K562 (cell line): ENCODE results near the gene FSTL4. TPM values are rescaled to one million over a fixed set of nuclear protein-coding genes. Genes with fewer than 3 reads are reported as not detected.

ENCODE experiments used
- ATAC-seq: fragments of 200-7000 bp; cut with Tn5 transposase; 3 replicates; pipeline ENCODE4 v1.9.1; 2020; ENCODE audit warnings: moderate library complexity
- BruUV-seq: library from RNA; stranded (reverse); fragments of 400-500 nt; replicated peaks from 2 replicates; lab custom pipeline; 2021; lab: Mats Ljungman, UMichigan
- CTCF ChIA-PET: fragments of 300-600 bp; formaldehyde crosslinking; extraction: SDS; loops from one replicate; lab custom pipeline; 2021; ENCODE audit warnings: low intra/inter-chr PET ratio; lab: Yijun Ruan, JAX
- POLR2A ChIA-PET: fragments of 300-600, 350-650 bp; sonication (Branson Sonifier 250); formaldehyde crosslinking; extraction: SDS; loops from one replicate; lab custom pipeline; 2021; ENCODE audit warnings: antibody characterized with exemption, inconsistent platforms; lab: Yijun Ruan, JAX
- DNase-seq, 4 experiments: peaks; one replicate each; pipeline versions ENCODE4 v3.0.0 to v3.0.0-alpha.2; 2011 to 2018; ENCODE audit warnings: low spot score in 3 of 4, mixed read lengths in 3 of 4; ENCODE audit errors: extremely low read depth in 1 of 4
- FAIRE-seq: peaks from 2 replicates; lab custom pipeline; 2011; peaks lifted over from hg19 to GRCh38; lab: Jason Lieb, UNC
- H2AFZ ChIP-seq: 2 replicates; pipeline ENCODE4 v1.6.0; 2011; ENCODE audit warnings: low read depth, low read length, control low read depth, inconsistent platforms
- H3K27ac ChIP-seq: fragments of 200-600 bp; 3 replicates; pipeline ENCODE4 v1.8.0; 2011; ENCODE audit warnings: low read depth, mild to moderate bottlenecking, control low read depth, inconsistent platforms, low read length, moderate library complexity, mixed read lengths; ENCODE audit errors: extremely low read depth
- H3K27me3 ChIP-seq, 2 experiments: fragments of 300-600 bp in 1 of 2; 2 replicates in 1 of 2; 3 replicates in 1 of 2; pipeline versions ENCODE4 v1.6.0 to v1.8.0; 2011; ENCODE audit warnings: inconsistent platforms in 2 of 2, low read length in 2 of 2, mild to moderate bottlenecking in 1 of 2, mixed read lengths in 1 of 2, moderate library complexity in 1 of 2; ENCODE audit not compliant: control insufficient read depth in 2 of 2, insufficient read depth in 2 of 2
- H3K36me3 ChIP-seq: fragments of 300-600 bp; 3 replicates; pipeline ENCODE4 v1.8.0; 2011; ENCODE audit warnings: mild to moderate bottlenecking, low read length, inconsistent platforms; ENCODE audit not compliant: control insufficient read depth, insufficient read depth
- H3K4me1 ChIP-seq, 2 experiments: fragments of 200-600 bp in 1 of 2; replicated peaks in 1 of 2; 2 replicates in 1 of 2; 3 replicates in 1 of 2; pipeline versions ENCODE4 v1.5.1 to v1.8.0; 2011; ENCODE audit warnings: inconsistent platforms in 2 of 2, low read length in 2 of 2, mild to moderate bottlenecking in 1 of 2, mixed read lengths in 1 of 2, moderate library complexity in 1 of 2; ENCODE audit not compliant: control insufficient read depth in 2 of 2, insufficient read depth in 2 of 2
- H3K4me2 ChIP-seq: 2 replicates; pipeline ENCODE4 v1.6.1; 2011; ENCODE audit warnings: low read length, control low read depth, inconsistent platforms, mixed read lengths; ENCODE audit not compliant: insufficient read depth
- H3K4me3 ChIP-seq: fragments of 200-600 bp; sonication (generic), shearing (Covaris generic); 2 replicates; pipeline ENCODE4 v1.5.1; 2016; ENCODE audit warnings: control low read depth, inconsistent platforms
- H3K79me2 ChIP-seq: fragments of 200-600 bp; 3 replicates; pipeline ENCODE4 v1.8.0; 2011; ENCODE audit warnings: low read length, inconsistent platforms; ENCODE audit not compliant: control insufficient read depth, insufficient read depth
- H3K9ac ChIP-seq, 2 experiments: 2 replicates each; pipeline versions ENCODE4 v1.6.0 to v1.6.1; 2011; ENCODE audit warnings: low read depth in 2 of 2, low read length in 2 of 2, control low read depth in 1 of 2, inconsistent platforms in 1 of 2, mild to moderate bottlenecking in 1 of 2, mixed read lengths in 1 of 2; ENCODE audit not compliant: insufficient read depth in 1 of 2
- H3K9me1 ChIP-seq: one replicate; pipeline ENCODE4 v1.6.0; 2011; ENCODE audit warnings: inconsistent platforms, mild to moderate bottlenecking, low read length, moderate library complexity; ENCODE audit not compliant: control insufficient read depth, insufficient read depth
- H3K9me3 ChIP-seq: replicated peaks from 2 replicates; pipeline ENCODE4 v1.5.1; 2011; ENCODE audit warnings: low read depth, low read length, inconsistent platforms; ENCODE audit not compliant: control insufficient read depth, insufficient read depth
- H4K20me1 ChIP-seq: replicated peaks from 2 replicates; pipeline ENCODE4 v1.6.1; 2011; ENCODE audit warnings: low read length, inconsistent platforms, mixed read lengths; ENCODE audit not compliant: control insufficient read depth, insufficient read depth
- ADNP ChIP-seq: fragments of 200-800 bp; sonication (Bioruptor generic); IDR thresholded peaks from 2 replicates; pipeline ENCODE4 v1.6.1; 2016; ENCODE audit warnings: missing genetic modification characterization, missing compliant biosample characterization
- CCNT2 ChIP-seq: IDR thresholded peaks from 2 replicates; pipeline ENCODE4 v1.6.1; 2011; ENCODE audit warnings: borderline replicate concordance, low read depth, mild to moderate bottlenecking, moderate library complexity, mixed read lengths, low read length; ENCODE audit not compliant: insufficient read length; ENCODE audit errors: extremely low read depth
- EP300 ChIP-seq: IDR thresholded peaks from 2 replicates; pipeline ENCODE4 v1.6.1; 2012; ENCODE audit warnings: low read length, improper control_type of control experiment
- HDAC3 ChIP-seq: fragments of 450-650 bp; IDR thresholded peaks from 2 replicates; pipeline ENCODE4 v1.6.1; 2018; ENCODE audit warnings: borderline replicate concordance, mild to moderate bottlenecking, moderate library complexity; ENCODE audit not compliant: partially characterized antibody
- KLF13 ChIP-seq: fragments of 450-650 bp; IDR thresholded peaks from 2 replicates; pipeline ENCODE4 v1.6.1; 2016; ENCODE audit warnings: missing genetic modification characterization, low read depth, mild to moderate bottlenecking, missing compliant biosample characterization, moderate library complexity, borderline replicate concordance
- OTX1 ChIP-seq: fragments of 450-650 bp; formaldehyde crosslinking; IDR thresholded peaks from 2 replicates; pipeline ENCODE4 v1.4.0; 2022; ENCODE audit warnings: mild to moderate bottlenecking
- POLR2H ChIP-seq: IDR thresholded peaks from 2 replicates; pipeline ENCODE4 v1.6.1; 2016; ENCODE audit warnings: missing genetic modification characterization, low read depth, mild to moderate bottlenecking, control low read depth, missing compliant biosample characterization, moderate library complexity
- RBM25 ChIP-seq: fragments of 200-400 bp; formaldehyde crosslinking; IDR thresholded peaks from 2 replicates; pipeline ENCODE4 v1.6.1; 2018; ENCODE audit warnings: low read length, low read depth, moderate library complexity; ENCODE audit not compliant: severe bottlenecking
- SIN3A ChIP-seq, 2 experiments: fragments of 150-350 bp in 1 of 2; IDR thresholded peaks; 2 replicates each; pipeline ENCODE4 v1.6.1; 2011 to 2016; ENCODE audit warnings: borderline replicate concordance in 2 of 2, low read depth in 2 of 2, low read length in 2 of 2, mild to moderate bottlenecking in 2 of 2, moderate library complexity in 2 of 2; ENCODE audit not compliant: control insufficient read depth in 1 of 2
- ZFP36 ChIP-seq: fragments of 150-350 bp; IDR thresholded peaks from 2 replicates; pipeline ENCODE4 v1.6.1; 2018; ENCODE audit warnings: low read length, low read depth; ENCODE audit not compliant: partially characterized antibody
- WGBS: fragments of 100-300 bp; shearing (Covaris generic); methylation state at CpG from one replicate; pipeline ENCODE4 v1.1.6; 2016; ENCODE audit warnings: low coverage, mixed read lengths; ENCODE audit not compliant: insufficient coverage; ENCODE audit errors: missing lambda C conversion rate; 5-methylcytosine and 5-hydroxymethylcytosine counted together
- in situ Hi-C: fragments of 300-500 bp; cut with MboI; formaldehyde crosslinking; loops from 4 replicates; pipeline ENCODE4 v1.15.0; 2018; ENCODE audit warnings: inconsistent platforms, mixed read lengths
- intact Hi-C: fragments of 100-400 bp; cut with micrococcal nuclease; formaldehyde crosslinking; loops from 2 replicates; pipeline ENCODE4 v1.14.2; 2022
- polyA plus RNA-seq, 8 experiments: library from polyadenylated mRNA; depleted of rRNA in 4 of 8; stranded (reverse) in 5 of 8; unstranded in 3 of 8; fragments of >200 nt; fragmentation: Nextera tagmentation in 2 of 8; fragmentation: Illumina TruSeq in 1 of 8; extraction: Ambion mirVana in 2 of 8; extraction: Trizol in 1 of 8; gene quantifications; 2 replicates each; pipeline versions ENCODE4 v1.2.1 to v1.2.3, GENCODE V29; 2011 to 2014; ENCODE audit warnings: inconsistent platforms in 1 of 8, missing spikeins in 1 of 8
- total RNA-seq, 7 experiments: library from RNA; depleted of rRNA in 6 of 7; stranded (reverse); fragments of >200 nt in 6 of 7; fragmentation: Illumina TruSeq in 2 of 7; extraction: Trizol in 2 of 7; gene quantifications; 2 replicates each; pipeline versions ENCODE4 v1.2.1 to v1.2.3, GENCODE V29; 2011 to 2021; ENCODE audit warnings: low replicate concordance in 1 of 7
- TF ChIP-seq, protein P1 (sequence below), 2 experiments: fragments of 450-650 bp; formaldehyde crosslinking in 1 of 2; IDR thresholded peaks; 2 replicates each; pipeline versions ENCODE4 v1.4.0 to v1.6.1; 2014 to 2020; ENCODE audit warnings: mild to moderate bottlenecking in 2 of 2, borderline replicate concordance in 1 of 2, low read depth in 1 of 2
- TF ChIP-seq, protein P2 (sequence below): sonication (generic); formaldehyde crosslinking; IDR thresholded peaks from 2 replicates; pipeline ENCODE4 v1.8.1; 2023; ENCODE audit warnings: mild to moderate bottlenecking, missing genetic modification reagents

FSTL4 gene
- total and polyA plus RNA-seq, 9 of the 15 experiments (the other 6 are each of a cell fraction or from before 2014, with no cell fraction given) = 0.08 to 0.18 (median 0.10) TPM; not detected in 5

GRCh38 chr5:133236976-133237375, 375.4 kb downstream of the FSTL4 start:
- FAIRE-seq = peak; percentile 37
- H3K9ac ChIP-seq = peak overlapping the region in 1 of 2 experiments; percentile 42; a peak in 1 of 4 replicates
- 9% methylated on average over 12 of the region's 12 CpGs for WGBS

More at GRCh38 chr5:133236976-133237375, 375.4 kb downstream of the FSTL4 start:
- ChIA-PET POLR2A (interaction anchor here (0.7 to 0.8 kb wide), 3 partner anchors 9 to 12 kb away, joined by 3 to 4 read pairs (median 3); no protein-coding TSS in a partner anchor), CTCF (no interaction called here)
- TF ChIP-seq HDAC3 (no peak), KLF13 (tag) (no peak), ADNP (tag) (no peak), RBM25 (no peak), SIN3A (IDR thresholded peaks at IDR 0.05; ENCODE audit: borderline replicate concordance in 2 of 2, control insufficient read depth in 1 of 2, low read depth in 2 of 2, low read length in 2 of 2) (no peak), OTX1 (CRISPR knock-in tag) (no peak), EP300 (no peak), CCNT2 (no peak), POLR2H (tag) (no peak), ZFP36 (no peak)
- TF ChIP-seq, protein P1, sequence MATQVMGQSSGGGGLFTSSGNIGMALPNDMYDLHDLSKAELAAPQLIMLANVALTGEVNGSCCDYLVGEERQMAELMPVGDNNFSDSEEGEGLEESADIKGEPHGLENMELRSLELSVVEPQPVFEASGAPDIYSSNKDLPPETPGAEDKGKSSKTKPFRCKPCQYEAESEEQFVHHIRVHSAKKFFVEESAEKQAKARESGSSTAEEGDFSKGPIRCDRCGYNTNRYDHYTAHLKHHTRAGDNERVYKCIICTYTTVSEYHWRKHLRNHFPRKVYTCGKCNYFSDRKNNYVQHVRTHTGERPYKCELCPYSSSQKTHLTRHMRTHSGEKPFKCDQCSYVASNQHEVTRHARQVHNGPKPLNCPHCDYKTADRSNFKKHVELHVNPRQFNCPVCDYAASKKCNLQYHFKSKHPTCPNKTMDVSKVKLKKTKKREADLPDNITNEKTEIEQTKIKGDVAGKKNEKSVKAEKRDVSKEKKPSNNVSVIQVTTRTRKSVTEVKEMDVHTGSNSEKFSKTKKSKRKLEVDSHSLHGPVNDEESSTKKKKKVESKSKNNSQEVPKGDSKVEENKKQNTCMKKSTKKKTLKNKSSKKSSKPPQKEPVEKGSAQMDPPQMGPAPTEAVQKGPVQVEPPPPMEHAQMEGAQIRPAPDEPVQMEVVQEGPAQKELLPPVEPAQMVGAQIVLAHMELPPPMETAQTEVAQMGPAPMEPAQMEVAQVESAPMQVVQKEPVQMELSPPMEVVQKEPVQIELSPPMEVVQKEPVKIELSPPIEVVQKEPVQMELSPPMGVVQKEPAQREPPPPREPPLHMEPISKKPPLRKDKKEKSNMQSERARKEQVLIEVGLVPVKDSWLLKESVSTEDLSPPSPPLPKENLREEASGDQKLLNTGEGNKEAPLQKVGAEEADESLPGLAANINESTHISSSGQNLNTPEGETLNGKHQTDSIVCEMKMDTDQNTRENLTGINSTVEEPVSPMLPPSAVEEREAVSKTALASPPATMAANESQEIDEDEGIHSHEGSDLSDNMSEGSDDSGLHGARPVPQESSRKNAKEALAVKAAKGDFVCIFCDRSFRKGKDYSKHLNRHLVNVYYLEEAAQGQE (IDR thresholded peaks at IDR 0.05; ENCODE audit: borderline replicate concordance) = no peak
- TF ChIP-seq, protein P1 (CRISPR knock-in tag; IDR thresholded peaks at IDR 0.05; ENCODE audit: low read depth) = no peak
- TF ChIP-seq, protein P2, sequence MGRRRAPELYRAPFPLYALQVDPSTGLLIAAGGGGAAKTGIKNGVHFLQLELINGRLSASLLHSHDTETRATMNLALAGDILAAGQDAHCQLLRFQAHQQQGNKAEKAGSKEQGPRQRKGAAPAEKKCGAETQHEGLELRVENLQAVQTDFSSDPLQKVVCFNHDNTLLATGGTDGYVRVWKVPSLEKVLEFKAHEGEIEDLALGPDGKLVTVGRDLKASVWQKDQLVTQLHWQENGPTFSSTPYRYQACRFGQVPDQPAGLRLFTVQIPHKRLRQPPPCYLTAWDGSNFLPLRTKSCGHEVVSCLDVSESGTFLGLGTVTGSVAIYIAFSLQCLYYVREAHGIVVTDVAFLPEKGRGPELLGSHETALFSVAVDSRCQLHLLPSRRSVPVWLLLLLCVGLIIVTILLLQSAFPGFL (CRISPR knock-in tag) = no peak
- intact Hi-C loops (no loop called here), in situ Hi-C loops (no loop called here)
- H3K36me3 ChIP-seq = no peaks in the 10 kb centered on the region
- BruUV-seq = no TSS peak
- DNase-seq (no peak), ATAC-seq (no peak)
- no peak overlapping the region for H3K27ac ChIP-seq
- no peaks in the 10 kb centered on the region for H3K9me1 ChIP-seq
- no peaks in the 10 kb centered on the region; the same call in 1 of the 2 replicates for H3K9me3 ChIP-seq
- H2AFZ ChIP-seq = peak overlapping the region; percentile 32; the same call in 1 of the 2 replicates
- H3K27me3 ChIP-seq = peaks cover 0 to 7% of the 10 kb centered on the region in 2 experiments; a peak in 1 of 5 replicates
- no peaks in the 10 kb centered on the region for H3K79me2 ChIP-seq
- H4K20me1 ChIP-seq = no peaks in the 10 kb centered on the region; the same call in 1 of the 2 replicates
- no peak overlapping the region for H3K4me3 ChIP-seq
- H3K4me2 ChIP-seq = no peak overlapping the region; the same call in 1 of the 2 replicates
- H3K4me1 ChIP-seq = peaks cover 19 to 25% of the 10 kb centered on the region in 2 experiments
